Peyer's patch (tissue), 4 donors: ENCODE results near the gene BICDL2. TPM values are rescaled to one million over a fixed set of nuclear protein-coding genes. Genes with fewer than 3 reads are reported as not detected.
A peak's percentile ranks its signal among the peaks of the same experiment; 100 is the strongest.

Experiments used
- DNase-seq, 3 donors: peaks; one replicate each; pipeline ENCODE4 v3.0.0-alpha.2; 2017 to 2019
- H3K27ac ChIP-seq, 4 donors: fragments of 200-600 bp; sonication (generic); one replicate each; pipeline ENCODE4 v1.5.1; 2016 to 2019
- H3K27me3 ChIP-seq, 2 donors: fragments of 200-600 bp; sonication (generic); one replicate each; pipeline ENCODE4 v1.5.1; 2019
- H3K36me3 ChIP-seq, 3 donors: fragments of 200-600 bp; sonication (generic); one replicate each; pipeline ENCODE4 v1.5.1; 2016 to 2019
- H3K4me1 ChIP-seq, 4 donors: fragments of 200-600 bp; sonication (generic); one replicate each; pipeline ENCODE4 v1.5.1; 2016 to 2019
- H3K4me3 ChIP-seq, 4 donors: fragments of 200-600 bp; sonication (generic); 1 replicate in 3 of 4; 2 replicates in 1 of 4; pipeline ENCODE4 v1.5.1; 2016 to 2019; ENCODE audit warnings: mild to moderate bottlenecking in 1 of 4
- H3K9me3 ChIP-seq, 4 donors: fragments of 200-600 bp; sonication (generic); one replicate each; pipeline ENCODE4 v1.5.1; 2016 to 2019; ENCODE audit warnings: mild to moderate bottlenecking in 1 of 4
- POLR2A ChIP-seq, 2 donors: fragments of 450-650 bp; IDR thresholded peaks; one replicate each; pipeline ENCODE4 v1.5.1; 2017; ENCODE audit warnings: antibody characterized with exemption in 2 of 2, mild to moderate bottlenecking in 2 of 2, moderate library complexity in 2 of 2
- total RNA-seq, 4 donors: library from RNA; depleted of rRNA; stranded (reverse); fragments of >200 nt; gene quantifications; one replicate each; pipeline ENCODE4 v1.1.0, GENCODE V29; 2016
- TF ChIP-seq, protein P1 (sequence below), 6 experiments: fragments of 450-650 bp in 4 of 6; fragments of 200-600 bp in 2 of 6; sonication (generic) in 1 of 6; IDR thresholded peaks; one replicate each; pipeline ENCODE4 v1.5.1; 2017 to 2019; ENCODE audit warnings: antibody characterized with exemption in 6 of 6, mild to moderate bottlenecking in 3 of 6, moderate library complexity in 1 of 6

BICDL2 gene
- total RNA-seq, 4 donors from 2014 or later, result 44.6 to 126 (median 93.8) TPM

DNA sequence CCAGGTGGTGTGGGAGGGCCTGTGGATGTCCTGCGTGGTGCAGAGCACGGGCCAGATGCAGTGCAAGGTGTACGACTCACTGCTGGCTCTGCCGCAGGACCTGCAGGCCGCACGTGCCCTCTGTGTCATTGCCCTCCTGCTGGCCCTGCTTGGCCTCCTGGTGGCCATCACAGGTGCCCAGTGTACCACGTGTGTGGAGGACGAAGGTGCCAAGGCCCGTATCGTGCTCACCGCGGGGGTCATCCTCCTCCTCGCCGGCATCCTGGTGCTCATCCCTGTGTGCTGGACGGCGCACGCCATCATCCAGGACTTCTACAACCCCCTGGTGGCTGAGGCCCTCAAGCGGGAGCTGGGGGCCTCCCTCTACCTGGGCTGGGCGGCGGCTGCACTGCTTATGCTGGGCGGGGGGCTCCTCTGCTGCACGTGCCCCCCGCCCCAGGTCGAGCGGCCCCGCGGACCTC, 23.2 kb downstream of the BICDL2 start:
- no peak overlapping the region for H3K27ac ChIP-seq
- TF ChIP-seq, protein P1, sequence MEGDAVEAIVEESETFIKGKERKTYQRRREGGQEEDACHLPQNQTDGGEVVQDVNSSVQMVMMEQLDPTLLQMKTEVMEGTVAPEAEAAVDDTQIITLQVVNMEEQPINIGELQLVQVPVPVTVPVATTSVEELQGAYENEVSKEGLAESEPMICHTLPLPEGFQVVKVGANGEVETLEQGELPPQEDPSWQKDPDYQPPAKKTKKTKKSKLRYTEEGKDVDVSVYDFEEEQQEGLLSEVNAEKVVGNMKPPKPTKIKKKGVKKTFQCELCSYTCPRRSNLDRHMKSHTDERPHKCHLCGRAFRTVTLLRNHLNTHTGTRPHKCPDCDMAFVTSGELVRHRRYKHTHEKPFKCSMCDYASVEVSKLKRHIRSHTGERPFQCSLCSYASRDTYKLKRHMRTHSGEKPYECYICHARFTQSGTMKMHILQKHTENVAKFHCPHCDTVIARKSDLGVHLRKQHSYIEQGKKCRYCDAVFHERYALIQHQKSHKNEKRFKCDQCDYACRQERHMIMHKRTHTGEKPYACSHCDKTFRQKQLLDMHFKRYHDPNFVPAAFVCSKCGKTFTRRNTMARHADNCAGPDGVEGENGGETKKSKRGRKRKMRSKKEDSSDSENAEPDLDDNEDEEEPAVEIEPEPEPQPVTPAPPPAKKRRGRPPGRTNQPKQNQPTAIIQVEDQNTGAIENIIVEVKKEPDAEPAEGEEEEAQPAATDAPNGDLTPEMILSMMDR (IDR thresholded peaks at IDR 0.05), result no peak
- no peak for TF ChIP-seq POLR2A (IDR thresholded peaks at IDR 0.05)
- no peak overlapping the region for H3K4me3 ChIP-seq
- H3K9me3 ChIP-seq, result no peaks in the 10 kb centered on the region
- DNase-seq, result no peak
- no peaks in the 10 kb centered on the region for H3K27me3 ChIP-seq
- peaks cover 0 to 6% (median 1%) of the 10 kb centered on the region in 4 donors for H3K4me1 ChIP-seq
- H3K36me3 ChIP-seq, result no peaks in the 10 kb centered on the region

DNA sequence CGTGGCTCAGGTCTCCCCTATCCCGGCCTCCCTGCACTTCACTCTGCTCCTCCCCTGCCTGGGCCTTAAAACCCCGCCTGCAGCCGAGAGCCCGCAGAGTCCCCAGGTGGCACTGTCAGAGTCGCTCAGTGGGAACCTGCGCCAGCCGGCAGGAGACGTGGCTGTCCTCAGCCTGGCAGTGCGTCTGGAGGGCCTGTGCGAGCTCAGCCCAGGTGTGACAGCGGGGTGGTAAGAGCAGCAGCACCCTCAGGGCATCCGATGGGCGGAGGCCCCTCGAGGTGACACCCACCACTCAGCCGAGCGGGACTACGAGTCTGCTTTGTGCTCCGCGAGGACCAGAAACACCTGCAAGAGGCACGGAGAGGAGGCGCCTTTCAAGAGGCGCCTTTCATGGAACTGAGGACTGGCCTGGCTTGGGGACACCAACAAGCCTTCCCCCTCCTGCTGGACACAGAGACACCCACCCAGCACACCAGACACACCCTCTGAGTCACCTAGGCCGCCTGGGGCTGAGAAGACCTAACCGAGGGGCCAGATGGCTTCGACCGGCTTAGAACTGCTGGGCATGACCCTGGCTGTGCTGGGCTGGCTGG, 23.8 kb downstream of the BICDL2 start, which contains the start of gene CLDN9:
Gene CLDN9, plus strand, starts transcription at position 96 of the 593 bp plus-strand sequence. Its CDS starts 440 bp downstream, at position 536.
- no peak within 1 kb of the TSS for H3K27ac ChIP-seq
- no peaks in the 10 kb centered on the region for H3K36me3 ChIP-seq
- H3K27me3 ChIP-seq, result no peaks in the 10 kb centered on the region
- H3K9me3 ChIP-seq, result no peaks in the 10 kb centered on the region
- DNase-seq, result peak in 2 of 3 donors; percentile 62 to 69
- no peak within 1 kb of the TSS for H3K4me3 ChIP-seq
- peaks cover 3 to 10% (median 7%) of the 10 kb centered on the region in 4 donors for H3K4me1 ChIP-seq
- peak in 1 of 2 donors; percentile 37 for TF ChIP-seq POLR2A (IDR thresholded peaks at IDR 0.05)
- TF ChIP-seq, protein P1 (IDR thresholded peaks at IDR 0.05), result peak in 1 of 6 experiments; percentile 4

DNA sequence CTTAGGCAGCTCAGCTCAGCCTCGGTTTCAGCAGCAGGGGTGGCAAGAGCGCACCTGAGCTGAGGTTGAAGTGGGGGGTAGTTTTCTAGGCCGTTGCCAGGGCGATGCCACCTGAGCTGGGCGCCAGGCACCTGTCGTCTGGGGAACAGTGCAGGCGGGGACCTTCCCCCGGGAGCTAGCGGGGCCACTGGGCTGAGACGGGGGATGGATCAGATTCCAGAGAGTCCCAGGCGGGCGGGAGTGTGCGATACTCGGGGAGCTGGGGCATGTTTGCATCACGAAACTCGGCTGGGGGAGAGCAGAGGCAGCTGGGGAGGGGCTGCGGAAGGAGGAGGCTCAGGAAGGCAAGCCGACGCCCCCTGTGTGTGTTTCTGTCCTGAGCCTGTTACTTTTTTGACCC, 24.5 kb downstream of the BICDL2 start:
- peaks cover 8 to 17% (median 11%) of the 10 kb centered on the region in 4 donors for H3K4me1 ChIP-seq
- H3K27ac ChIP-seq, result no peak overlapping the region
- no peak overlapping the region for H3K4me3 ChIP-seq
- no peaks in the 10 kb centered on the region for H3K9me3 ChIP-seq
- H3K36me3 ChIP-seq, result no peaks in the 10 kb centered on the region
- no peaks in the 10 kb centered on the region for H3K27me3 ChIP-seq
- no peak for TF ChIP-seq POLR2A (IDR thresholded peaks at IDR 0.05)
- TF ChIP-seq, protein P1 (IDR thresholded peaks at IDR 0.05), result no peak
- DNase-seq, result no peak

DNA sequence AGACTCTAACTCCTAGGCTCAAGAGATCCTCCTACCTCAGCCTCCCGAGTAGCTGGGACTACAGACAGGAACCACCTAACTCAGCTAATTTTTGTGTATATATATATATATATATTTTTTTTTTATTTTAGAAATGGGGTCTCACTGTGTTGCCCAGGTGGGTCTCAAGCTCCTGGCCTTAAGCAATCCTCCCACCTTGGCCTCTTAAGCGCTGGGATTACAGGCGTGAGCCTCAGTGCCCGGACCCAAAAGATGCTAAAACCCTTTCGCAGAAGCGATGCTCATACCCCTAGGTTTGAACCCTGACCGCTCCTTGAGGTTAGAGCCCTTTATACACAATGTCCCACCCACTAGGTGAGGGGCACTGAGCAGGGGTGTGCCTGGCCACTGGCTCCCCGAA, 26.2 kb downstream of the BICDL2 start:
- H3K9me3 ChIP-seq, result no peaks in the 10 kb centered on the region
- peaks cover 8 to 31% (median 12%) of the 10 kb centered on the region in 4 donors for H3K4me1 ChIP-seq
- DNase-seq, result no peak
- no peaks in the 10 kb centered on the region for H3K27me3 ChIP-seq
- H3K36me3 ChIP-seq, result no peaks in the 10 kb centered on the region
- no peak overlapping the region for H3K27ac ChIP-seq
- H3K4me3 ChIP-seq, result no peak overlapping the region
- TF ChIP-seq, protein P1 (IDR thresholded peaks at IDR 0.05), result no peak
- no peak for TF ChIP-seq POLR2A (IDR thresholded peaks at IDR 0.05)

DNA sequence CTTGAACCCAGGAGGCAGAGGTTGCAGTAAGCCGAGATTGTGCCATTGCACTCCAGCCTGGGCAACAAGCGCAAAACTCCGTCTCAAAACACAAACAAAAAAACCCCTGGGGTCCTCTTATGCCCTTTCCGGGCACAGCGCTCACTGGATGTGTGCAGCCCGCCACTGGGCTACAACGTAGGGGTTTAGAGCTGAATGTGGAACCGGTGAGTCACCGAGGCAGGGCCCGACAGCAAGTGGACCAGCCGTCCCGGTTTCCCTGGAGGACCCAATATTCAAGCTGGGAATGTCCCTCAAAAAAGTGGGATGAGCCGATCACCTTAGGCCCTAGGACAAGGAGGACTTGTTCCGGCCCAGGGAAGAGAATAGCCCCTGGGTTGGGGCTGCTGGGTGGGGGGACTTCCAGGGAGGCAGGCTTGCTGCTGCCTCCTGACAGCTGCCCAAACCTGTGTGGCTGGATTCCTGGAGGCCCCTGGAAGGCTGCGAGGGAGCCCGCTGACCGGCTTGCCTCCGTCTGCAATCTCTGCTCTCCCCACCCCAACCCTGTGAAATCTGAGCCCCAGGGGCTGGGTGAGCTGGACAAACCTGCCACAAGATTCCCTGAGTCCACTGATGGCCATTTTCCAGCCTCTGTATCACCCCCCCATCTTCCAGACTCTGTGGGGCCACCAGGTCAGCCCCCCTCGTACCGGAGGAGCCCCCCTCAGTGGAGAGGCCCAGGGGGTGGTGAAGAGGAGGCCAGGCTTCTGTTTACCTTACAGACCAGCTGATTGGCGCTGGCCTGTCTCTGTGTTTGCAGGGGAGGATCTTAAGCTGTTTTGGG, 27.0 kb downstream of the BICDL2 start:
- H3K27me3 ChIP-seq, result no peaks in the 10 kb centered on the region
- peaks cover 8 to 31% (median 13%) of the 10 kb centered on the region in 4 donors for H3K4me1 ChIP-seq

More for the DNA sequence above, 27.0 kb downstream of the BICDL2 start:
- Histone ChIP-seq H3K4me3 (no peak overlapping the region), H3K36me3 (no peaks in the 10 kb centered on the region), H3K27ac (no peak overlapping the region), H3K9me3 (no peaks in the 10 kb centered on the region)
- no peak for DNase-seq
- no peak for TF ChIP-seq POLR2A (IDR thresholded peaks at IDR 0.05)
- TF ChIP-seq, protein P1 (IDR thresholded peaks at IDR 0.05), result no peak
